Pancreas (tissue), 10 donors: ENCODE measurements around the gene C15orf39. TPM values are rescaled to one million over a fixed set of nuclear protein-coding genes. Genes with fewer than 3 reads are reported as not detected.

Experiments used
- ATAC-seq, 4 donors: fragments of 200-7000 bp; cut with Tn5 transposase; one replicate each; pipeline versions ENCODE4 v1.8.0 to v1.9.1; 2020; ENCODE audit warnings: mild to moderate bottlenecking in 4 of 4, moderate library complexity in 4 of 4
- DNase-seq, 6 donors: peaks; one replicate each; pipeline ENCODE4 v3.0.0-alpha.2; 2020
- FAIRE-seq: peaks from 2 replicates; lab custom pipeline; 2012; peaks lifted over from hg19 to GRCh38; lab: Jason Lieb, UNC
- H3K27ac ChIP-seq, 4 donors: fragments of 200-600 bp; sonication (generic); 1 replicate in 3 of 4; 2 replicates in 1 of 4; pipeline versions ENCODE4 v1.5.0 to v1.8.0; 2020
- H3K27me3 ChIP-seq, 4 donors: fragments of 200-600 bp; one replicate each; pipeline ENCODE4 v1.8.0; 2021
- H3K36me3 ChIP-seq, 3 donors: fragments of 200-600 bp; sonication (generic) in 1 of 3; one replicate each; pipeline versions ENCODE4 v1.5.0 to v1.8.0; 2020 to 2021
- H3K4me1 ChIP-seq, 3 donors: fragments of 200-600 bp; one replicate each; pipeline ENCODE4 v1.8.0; 2021
- H3K4me3 ChIP-seq, 4 donors: fragments of 200-600 bp; sonication (generic) in 2 of 4; one replicate each; pipeline versions ENCODE4 v1.5.0 to v1.8.0; 2020 to 2021
- H3K9me3 ChIP-seq, 4 donors: fragments of 200-600 bp; one replicate each; pipeline ENCODE4 v1.8.0; 2021
- CTCF ChIP-seq, 4 donors: fragments of 200-600 bp; sonication (generic) in 3 of 4; IDR thresholded peaks; one replicate each; pipeline versions ENCODE4 v1.5.0 to v1.8.0; 2021; ENCODE audit warnings: antibody characterized with exemption in 4 of 4
- WGBS, 2 donors: extraction: QIAGEN DNeasy Blood & Tissue Kit; methylation state at CpG; one replicate each; pipeline ENCODE4 v1.1.7; 2013; 5-methylcytosine and 5-hydroxymethylcytosine counted together
- intact Hi-C, 3 donors: fragments of 100-400 bp; cut with DNase I; formaldehyde crosslinking; loops; one replicate each; pipeline versions ENCODE4 v1.11.1 to v1.14.2; 2022
- polyA plus RNA-seq, 2 donors: library from polyadenylated mRNA; stranded (reverse); fragments of 200-250 nt; gene quantifications; one replicate each; pipeline ENCODE4 v1.2.3, GENCODE V29; 2013
- total RNA-seq, 6 donors: library from RNA; stranded (reverse); fragmentation: NEBNext Ultra II Directional in 4 of 6; extraction: Animal tissue kit (Norgen Biotek cat#: 25700) in 4 of 6; gene quantifications; one replicate each; pipeline versions ENCODE4 v1.2.1 to v1.2.4, GENCODE V29; 2021 to 2023
- donor health status: healthy with polysubstance abuse.
- donor health status: DM: no; HTN: no; CAD: no; lungs with moderate emphysema.
- donor health status: DM: no; HTN: no; CAD: no.
- donor health status: control.
- donor health status: control.
- donor health status: Bipolar disorder and iron deficiency.
- donor health status: DM: yes; HTN: yes; CAD: no.
- donor health status: DM: no; HTN: no; CAD: no.
- donor health status: DM: no; HTN: no; CAD: no.
- donor health status: DM: yes; HTN: yes; CAD: no.

C15orf39 gene
- total and polyA plus RNA-seq, 8 donors: 7.9 to 27.4 (median 12.7) TPM

- FAIRE-seq: no peak
- Histone ChIP-seq H3K4me3 (no peak overlapping the region), H3K9me3 (no peaks in the 10 kb centered on the region), H3K27ac (peak overlapping the region in 2 of 4 donors; percentile 44 to 50), H3K4me1 (peaks cover 6 to 21% (median 9%) of the 10 kb centered on the region in 3 donors), H3K36me3 (no peaks in the 10 kb centered on the region), H3K27me3 (no peaks in the 10 kb centered on the region)
- no peak for TF ChIP-seq CTCF (IDR thresholded peaks at IDR 0.05)
- 65 to 66% methylated on average over 11 to 12 of the region's 12 CpGs for WGBS, 2 donors
- intact Hi-C loops: no loop called here
- DNase-seq: no peak
- no peak for ATAC-seq
Measured at GRCh38 chr15:75182187-75183131, 19.2 kb upstream of the C15orf39 start.

- ATAC-seq: no peak
- no peak for DNase-seq
- Histone ChIP-seq H3K27me3 (no peaks in the 10 kb centered on the region), H3K4me1 (peaks cover 6 to 13% (median 9%) of the 10 kb centered on the region in 3 donors), H3K4me3 (no peak overlapping the region), H3K36me3 (no peaks in the 10 kb centered on the region), H3K9me3 (no peaks in the 10 kb centered on the region), H3K27ac (no peak overlapping the region)
- intact Hi-C loops: no loop called here
- TF ChIP-seq CTCF (IDR thresholded peaks at IDR 0.05): no peak
- 81 to 96% methylated on average over 3 to 5 of the region's 5 CpGs for WGBS, 2 donors
- no peak for FAIRE-seq
Measured at GRCh38 chr15:75185271-75186029, 16.2 kb upstream of the C15orf39 start.

- H3K27ac ChIP-seq: no peak overlapping the region
- WGBS, 2 donors: 77 to 91% methylated on average over 4 of the region's 4 CpGs
- no peak for TF ChIP-seq CTCF (IDR thresholded peaks at IDR 0.05)
- no peak for FAIRE-seq
- intact Hi-C loops: no loop called here
- H3K36me3 ChIP-seq: no peaks in the 10 kb centered on the region
- peaks cover 6 to 13% (median 9%) of the 10 kb centered on the region in 3 donors for H3K4me1 ChIP-seq
- no peak for ATAC-seq
- H3K9me3 ChIP-seq: no peaks in the 10 kb centered on the region
- no peaks in the 10 kb centered on the region for H3K27me3 ChIP-seq
- DNase-seq: no peak
- H3K4me3 ChIP-seq: no peak overlapping the region
Measured at GRCh38 chr15:75186044-75186443, 15.6 kb upstream of the C15orf39 start.

- intact Hi-C loops: no loop called here
- Histone ChIP-seq H3K9me3 (no peaks in the 10 kb centered on the region), H3K27me3 (no peaks in the 10 kb centered on the region), H3K4me1 (no peaks in the 10 kb centered on the region), H3K27ac (no peak overlapping the region), H3K36me3 (no peaks in the 10 kb centered on the region), H3K4me3 (no peak overlapping the region)
- FAIRE-seq (no peak), ATAC-seq (no peak), DNase-seq (no peak)
- no peak for TF ChIP-seq CTCF (IDR thresholded peaks at IDR 0.05)
- 88 to 90% methylated on average over 6 of the region's 6 CpGs for WGBS, 2 donors
Measured at GRCh38 chr15:75188499-75188898, 13.2 kb upstream of the C15orf39 start.
